HG02623 (cell line): ENCODE results near the gene PLD3.
"Not testable (repeated sequence)": the region's sequence is repeated elsewhere in the genome, so short reads cannot be mapped to it uniquely, and the experiment has no call there.

Experiments used
- ATAC-seq: cut with Tn5 transposase; IDR thresholded peaks from one replicate; pipeline ENCODE4 v1.9.1; 2021; ENCODE audit warnings: moderate library complexity; ENCODE audit not compliant: unreplicated experiment

Gene PLD3

GRCh38 chr19:40362160-40362559, 13.7 kb downstream of the PLD3 start:
- ATAC-seq, result no peak

- no peak for ATAC-seq
Observed at GRCh38 chr19:40363069-40363468, 14.6 kb downstream of the PLD3 start.

- no peak for ATAC-seq
Observed at GRCh38 chr19:40365010-40365409, 16.5 kb downstream of the PLD3 start.

- ATAC-seq, result no peak
Observed at GRCh38 chr19:40365613-40366401, 17.3 kb downstream of the PLD3 start.

GRCh38 chr19:40366697-40367561, 18.4 kb downstream of the PLD3 start:
- no peak for ATAC-seq

GRCh38 chr19:40367577-40368434, 19.3 kb downstream of the PLD3 start:
- no peak for ATAC-seq

GRCh38 chr19:40369797-40370196, 21.3 kb downstream of the PLD3 start:
- ATAC-seq, result no peak

GRCh38 chr19:40370253-40370652, 21.8 kb downstream of the PLD3 start:
- ATAC-seq, result not testable (repeated sequence)

GRCh38 chr19:40370997-40371801, 22.7 kb downstream of the PLD3 start:
- ATAC-seq, result no peak

- ATAC-seq, result no peak
Observed at GRCh38 chr19:40371802-40372122, 23.3 kb downstream of the PLD3 start.

- no peak for ATAC-seq
Observed at GRCh38 chr19:40374084-40374483, 25.6 kb downstream of the PLD3 start.

GRCh38 chr19:40376286-40376862, 27.9 kb downstream of the PLD3 start:
- ATAC-seq, result no peak

GRCh38 chr19:40377876-40378385, 29.4 kb downstream of the PLD3 start:
- ATAC-seq, result no peak

- no peak for ATAC-seq
Observed at GRCh38 chr19:40378509-40378908, 30.0 kb downstream of the PLD3 start.

GRCh38 chr19:40379446-40380198, 31.1 kb downstream of the PLD3 start:
- ATAC-seq, result no peak

GRCh38 chr19:40380199-40381037, 31.9 kb downstream of the PLD3 start:
- ATAC-seq, result no peak

- no peak for ATAC-seq
Observed at GRCh38 chr19:40381321-40381720, 32.8 kb downstream of the PLD3 start.

GRCh38 chr19:40383668-40384248, 35.3 kb downstream of the PLD3 start:
- ATAC-seq, result no peak
